ENCODE results near the gene ZNF814.
"Not testable (repeated sequence)": the region's sequence is repeated elsewhere in the genome, so short reads cannot be mapped to it uniquely, and the experiment has no call there.

ZNF814 gene

DNA sequence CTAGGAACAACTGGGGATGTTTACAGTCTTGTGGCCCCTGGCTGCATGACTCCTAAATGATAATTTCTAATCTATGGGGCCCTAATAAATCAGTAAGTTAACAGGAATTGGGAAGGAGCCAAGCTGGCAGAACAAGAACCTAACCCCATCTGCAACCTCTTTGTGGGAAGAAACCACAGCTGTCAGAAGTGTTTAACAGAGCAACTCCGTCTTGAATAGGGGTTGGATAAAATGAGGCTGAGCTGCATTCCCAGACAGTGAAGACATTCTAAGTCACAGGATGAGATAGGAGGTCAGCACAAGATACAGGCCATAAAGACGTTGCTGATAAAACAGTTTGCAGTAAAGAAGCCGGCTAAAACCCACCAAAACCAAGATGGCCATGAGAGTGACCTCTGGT, 1.9 kb upstream of the ZNF814 start:
- not testable (repeated sequence) for H3K9me3 ChIP-seq (ENCODE audit: insufficient read depth, low read depth, low read length); H3K27me3 ChIP-seq (ENCODE audit: insufficient read depth, low read length); H3K9ac ChIP-seq (ENCODE audit: low read depth, low read length); H3K27ac ChIP-seq (ENCODE audit: low read depth, low read length); H3K36me3 ChIP-seq (ENCODE audit: insufficient read depth, low read length); H3K4me3 ChIP-seq (ENCODE audit: low read length)
- H3K4me1 ChIP-seq (ENCODE audit: insufficient read depth, low read length), result peaks cover 14% of the 10 kb centered on the region
- WGBS, result 87% methylated on average over 3 of the region's 3 CpGs

DNA sequence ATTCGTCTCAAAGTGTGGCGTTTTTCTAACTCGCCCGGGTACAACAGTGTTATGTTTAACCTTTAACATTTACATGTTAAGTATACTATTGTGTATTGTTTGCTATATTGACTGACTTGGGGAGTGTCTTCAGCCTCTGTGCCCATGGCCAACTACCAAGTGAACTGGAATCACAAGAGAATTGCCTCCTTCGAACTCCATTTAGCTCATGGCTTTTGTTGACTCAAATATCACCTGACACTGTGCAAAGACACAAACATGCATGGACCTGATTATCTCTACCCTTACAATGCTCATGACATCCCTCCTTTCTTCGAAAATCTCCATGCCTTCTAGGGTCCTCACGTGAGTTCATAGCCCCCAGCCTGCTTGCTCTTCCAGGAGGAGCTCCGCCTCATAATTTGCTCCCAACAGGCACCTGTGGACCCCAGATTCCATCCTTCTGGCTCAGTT, 704 bp downstream of the ZNF814 start:
- Histone ChIP-seq H3K27me3 (ENCODE audit: insufficient read depth, low read length) (no peaks in the 10 kb centered on the region), H3K36me3 (ENCODE audit: insufficient read depth, low read length) (peaks cover 30% of the 10 kb centered on the region), H3K27ac (ENCODE audit: low read depth, low read length) (peak overlapping the region; percentile 89), H3K9me3 (ENCODE audit: insufficient read depth, low read depth, low read length) (no peaks in the 10 kb centered on the region), H3K9ac (ENCODE audit: low read depth, low read length) (peak overlapping the region; percentile 95), H3K4me1 (ENCODE audit: insufficient read depth, low read length) (peaks cover 28% of the 10 kb centered on the region), H3K4me3 (ENCODE audit: low read length) (peak overlapping the region; percentile 79)
- WGBS, result under 1% methylated on average over 8 of the region's 8 CpGs

DNA sequence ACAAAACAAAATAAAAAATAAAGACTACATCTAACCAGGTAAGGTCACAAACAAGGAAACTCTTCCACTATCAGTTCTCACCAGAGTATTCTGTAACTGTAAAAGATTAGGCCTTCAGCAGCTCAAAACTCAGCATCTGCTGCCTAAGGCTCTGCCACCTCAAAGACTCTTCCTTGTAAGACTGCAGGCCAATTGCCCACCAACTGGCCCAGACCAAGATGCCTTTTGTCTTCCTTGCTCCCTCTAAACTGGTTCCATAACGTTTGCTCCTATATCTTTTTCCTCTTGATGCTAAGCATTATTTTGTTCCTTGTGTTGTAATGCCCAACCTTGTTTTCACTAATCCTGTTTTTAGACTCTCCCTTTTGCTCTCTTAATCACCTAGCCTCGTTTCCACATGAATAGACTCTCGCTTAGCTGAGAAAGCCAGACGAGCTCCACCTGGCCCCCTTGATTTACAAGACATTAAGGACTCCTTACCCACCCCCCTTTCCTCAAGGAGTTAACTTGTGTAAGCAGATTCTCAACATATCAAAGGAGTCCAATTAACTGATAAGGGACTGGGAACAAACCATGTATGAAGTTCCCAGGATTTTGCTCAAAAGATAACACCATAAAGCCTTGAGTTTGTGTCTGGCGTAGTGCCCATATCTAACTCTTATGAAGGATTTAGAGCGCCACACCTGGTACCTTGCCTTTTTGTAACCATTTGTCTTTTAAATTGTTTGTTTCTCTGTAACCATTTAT, 1.5 kb downstream of the ZNF814 start:
- H3K4me1 ChIP-seq (ENCODE audit: insufficient read depth, low read length), result peaks cover 22% of the 10 kb centered on the region
- H3K9ac ChIP-seq (ENCODE audit: low read depth, low read length), result peak overlapping the region; percentile 95
- peak overlapping the region; percentile 89 for H3K27ac ChIP-seq (ENCODE audit: low read depth, low read length)
- no peaks in the 10 kb centered on the region for H3K9me3 ChIP-seq (ENCODE audit: insufficient read depth, low read depth, low read length)
- under 1% methylated on average over 6 of the region's 6 CpGs for WGBS
- H3K36me3 ChIP-seq (ENCODE audit: insufficient read depth, low read length), result peaks cover 37% of the 10 kb centered on the region
- peak overlapping the region; percentile 79 for H3K4me3 ChIP-seq (ENCODE audit: low read length)
- H3K27me3 ChIP-seq (ENCODE audit: insufficient read depth, low read length), result no peaks in the 10 kb centered on the region

GRCh38 chr19:57886046-57886445, 2.8 kb downstream of the ZNF814 start:
- no peak overlapping the region for H3K9ac ChIP-seq (ENCODE audit: low read depth, low read length)
- H3K36me3 ChIP-seq (ENCODE audit: insufficient read depth, low read length), result peaks cover 37% of the 10 kb centered on the region
- no peaks in the 10 kb centered on the region for H3K9me3 ChIP-seq (ENCODE audit: insufficient read depth, low read depth, low read length)
- peaks cover 21% of the 10 kb centered on the region for H3K4me1 ChIP-seq (ENCODE audit: insufficient read depth, low read length)
- 70% methylated on average over 3 of the region's 3 CpGs for WGBS
- peak overlapping the region; percentile 79 for H3K4me3 ChIP-seq (ENCODE audit: low read length)
- no peaks in the 10 kb centered on the region for H3K27me3 ChIP-seq (ENCODE audit: insufficient read depth, low read length)
- no peak overlapping the region; the same call in 1 of the 2 replicates for H3K27ac ChIP-seq (ENCODE audit: low read depth, low read length)

DNA sequence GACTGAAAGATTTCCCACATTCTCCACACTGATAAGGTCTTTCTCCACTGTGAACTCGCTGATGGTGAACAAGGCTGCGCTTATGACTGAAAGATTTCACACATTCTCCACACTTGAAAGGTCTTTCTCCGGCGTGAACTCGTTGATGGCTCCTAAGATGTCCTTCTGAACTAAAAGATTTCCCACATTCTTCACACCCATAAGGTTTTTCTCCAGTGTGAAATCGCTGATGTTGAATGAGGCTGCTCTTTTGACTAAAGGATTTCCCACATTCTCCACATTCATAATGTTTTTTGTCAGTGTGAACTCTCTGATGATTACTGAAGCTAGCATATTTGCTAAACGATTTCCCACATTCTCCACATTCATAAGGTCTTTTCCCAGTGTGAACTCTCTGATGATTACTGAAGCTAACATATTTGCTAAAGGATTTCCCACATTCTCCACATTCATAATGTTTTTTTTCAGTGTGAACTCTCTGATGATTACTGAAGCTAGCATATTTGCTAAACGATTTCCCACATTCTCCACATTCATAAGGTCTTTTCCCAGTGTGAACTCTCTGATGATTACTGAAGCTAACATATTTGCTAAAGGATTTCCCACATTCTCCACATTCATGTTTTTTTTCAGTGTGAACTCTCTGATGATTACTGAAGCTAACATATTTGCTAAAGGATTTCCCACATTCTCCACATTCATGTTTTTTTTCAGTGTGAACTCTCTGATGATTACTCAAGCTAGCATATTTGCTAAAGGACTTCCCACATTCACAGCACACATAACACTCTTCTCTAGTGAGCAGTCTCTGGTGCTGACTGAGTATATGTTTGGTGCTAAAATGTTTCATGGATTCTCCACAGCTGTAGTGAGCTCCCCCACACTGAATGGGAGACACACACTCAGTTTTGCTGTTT, 14.7 kb downstream of the ZNF814 start:
- Histone ChIP-seq H3K9me3 (ENCODE audit: insufficient read depth, low read depth, low read length) (peaks cover 56% of the 10 kb centered on the region), H3K36me3 (ENCODE audit: insufficient read depth, low read length) (peaks cover 90% of the 10 kb centered on the region)
- H3K4me1 ChIP-seq (ENCODE audit: insufficient read depth, low read length); H3K4me3 ChIP-seq (ENCODE audit: low read length); H3K9ac ChIP-seq (ENCODE audit: low read depth, low read length); H3K27me3 ChIP-seq (ENCODE audit: insufficient read depth, low read length); H3K27ac ChIP-seq (ENCODE audit: low read depth, low read length): not testable (repeated sequence)
- 98% methylated on average over 5 of the region's 8 CpGs for WGBS

DNA sequence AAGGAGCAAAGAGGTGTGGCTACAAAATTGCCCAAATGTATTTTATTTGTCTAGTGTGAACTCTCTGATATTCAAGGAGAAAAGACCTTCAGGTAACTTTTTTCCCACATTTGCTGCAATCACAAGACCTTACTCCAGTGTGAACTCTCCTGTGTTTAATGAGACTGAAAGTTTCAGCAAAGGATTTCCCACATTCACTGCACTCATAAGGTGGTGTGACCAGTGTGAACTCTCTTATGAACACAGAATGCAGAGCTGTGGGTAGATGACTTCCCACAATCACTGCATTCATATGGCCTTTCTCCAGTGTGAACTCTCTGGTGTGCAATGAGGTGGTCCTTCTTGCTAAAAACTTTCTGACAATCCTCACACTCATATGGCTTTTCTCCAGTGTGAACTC, 16.4 kb downstream of the ZNF814 start:
- H3K36me3 ChIP-seq (ENCODE audit: insufficient read depth, low read length), result peaks cover 85% of the 10 kb centered on the region
- H3K9me3 ChIP-seq (ENCODE audit: insufficient read depth, low read depth, low read length), result peaks cover 54% of the 10 kb centered on the region

GRCh38 chr19:57870225-57870624, 18.6 kb downstream of the ZNF814 start:
- no peaks in the 10 kb centered on the region for H3K27me3 ChIP-seq (ENCODE audit: insufficient read depth, low read length)
- H3K4me3 ChIP-seq (ENCODE audit: low read length), result no peak overlapping the region
- no peaks in the 10 kb centered on the region for H3K4me1 ChIP-seq (ENCODE audit: insufficient read depth, low read length)
- no peak overlapping the region for H3K27ac ChIP-seq (ENCODE audit: low read depth, low read length)
- peaks cover 40% of the 10 kb centered on the region for H3K9me3 ChIP-seq (ENCODE audit: insufficient read depth, low read depth, low read length)
- WGBS, result 97% methylated on average over 1 of the region's 2 CpGs
- peaks cover 85% of the 10 kb centered on the region for H3K36me3 ChIP-seq (ENCODE audit: insufficient read depth, low read length)
- H3K9ac ChIP-seq (ENCODE audit: low read depth, low read length), result no peak overlapping the region

More for the DNA sequence above, 16.4 kb downstream of the ZNF814 start:
- Histone ChIP-seq H3K4me3 (ENCODE audit: low read length) (no peak overlapping the region), H3K27me3 (ENCODE audit: insufficient read depth, low read length) (no peaks in the 10 kb centered on the region), H3K9ac (ENCODE audit: low read depth, low read length) (no peak overlapping the region), H3K27ac (ENCODE audit: low read depth, low read length) (no peak overlapping the region), H3K4me1 (ENCODE audit: insufficient read depth, low read length) (no peaks in the 10 kb centered on the region)

- not testable (repeated sequence) for H3K27me3 ChIP-seq (ENCODE audit: insufficient read depth, low read length); H3K9ac ChIP-seq (ENCODE audit: low read depth, low read length); H3K4me1 ChIP-seq (ENCODE audit: insufficient read depth, low read length); H3K27ac ChIP-seq (ENCODE audit: low read depth, low read length); H3K4me3 ChIP-seq (ENCODE audit: low read length)
- peaks cover 87% of the 10 kb centered on the region for H3K36me3 ChIP-seq (ENCODE audit: insufficient read depth, low read length)
- 97% methylated on average over 6 of the region's 6 CpGs for WGBS
- H3K9me3 ChIP-seq (ENCODE audit: insufficient read depth, low read depth, low read length), result peaks cover 37% of the 10 kb centered on the region
These were observed 19.2 kb downstream of the ZNF814 start for GRCh38 chr19:57869655-57870054.

GRCh38 chr19:57867868-57868492, 20.9 kb downstream of the ZNF814 start:
- H3K27ac ChIP-seq (ENCODE audit: low read depth, low read length), result no peak overlapping the region
- no peaks in the 10 kb centered on the region for H3K27me3 ChIP-seq (ENCODE audit: insufficient read depth, low read length)
- H3K4me1 ChIP-seq (ENCODE audit: insufficient read depth, low read length), result no peaks in the 10 kb centered on the region
- 96% methylated on average over 6 of the region's 7 CpGs for whole genome bisulfite sequencing
- no peak overlapping the region for H3K9ac ChIP-seq (ENCODE audit: low read depth, low read length)
- no peak overlapping the region for H3K4me3 ChIP-seq (ENCODE audit: low read length)
- peaks cover 20% of the 10 kb centered on the region for H3K9me3 ChIP-seq (ENCODE audit: insufficient read depth, low read depth, low read length)
- H3K36me3 ChIP-seq (ENCODE audit: insufficient read depth, low read length), result peaks cover 82% of the 10 kb centered on the region

- not testable (repeated sequence) for H3K27ac ChIP-seq (ENCODE audit: low read depth, low read length); H3K9ac ChIP-seq (ENCODE audit: low read depth, low read length); H3K4me1 ChIP-seq (ENCODE audit: insufficient read depth, low read length); H3K27me3 ChIP-seq (ENCODE audit: insufficient read depth, low read length); H3K4me3 ChIP-seq (ENCODE audit: low read length); H3K9me3 ChIP-seq (ENCODE audit: insufficient read depth, low read depth, low read length)
- H3K36me3 ChIP-seq (ENCODE audit: insufficient read depth, low read length), result peaks cover 90% of the 10 kb centered on the region
- 94% methylated on average over 3 of the region's 3 CpGs for WGBS
These were observed 26.5 kb downstream of the ZNF814 start for GRCh38 chr19:57862351-57862750.

DNA sequence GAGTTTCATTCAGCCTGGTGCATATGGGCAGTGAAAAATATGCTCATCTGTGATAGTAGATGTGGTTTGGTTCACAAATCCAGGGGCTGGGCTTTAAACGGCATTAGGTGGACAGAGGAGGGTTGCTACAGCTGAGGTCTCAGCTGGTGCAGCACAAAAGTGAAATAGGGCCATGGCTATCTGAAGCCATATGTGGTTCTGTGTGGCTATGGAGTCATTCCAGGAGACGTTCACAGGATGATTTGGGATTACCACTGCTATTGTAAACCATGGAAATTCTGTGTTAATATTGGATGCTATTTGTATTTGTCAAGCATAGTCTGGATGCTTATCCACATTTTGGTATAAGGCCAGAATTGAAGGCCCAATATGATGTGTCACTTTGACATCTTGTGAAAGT, 34.7 kb downstream of the ZNF814 start:
- not testable (repeated sequence) for H3K4me1 ChIP-seq (ENCODE audit: insufficient read depth, low read length); H3K27me3 ChIP-seq (ENCODE audit: insufficient read depth, low read length); H3K4me3 ChIP-seq (ENCODE audit: low read length); H3K9ac ChIP-seq (ENCODE audit: low read depth, low read length); H3K9me3 ChIP-seq (ENCODE audit: insufficient read depth, low read depth, low read length); H3K27ac ChIP-seq (ENCODE audit: low read depth, low read length)
- H3K36me3 ChIP-seq (ENCODE audit: insufficient read depth, low read length), result peaks cover 53% of the 10 kb centered on the region
- WGBS, result 90% methylated on average over 2 of the region's 2 CpGs
